ENCODE measurements around the gene SYT14.
"Not testable (repeated sequence)": the region's sequence is repeated elsewhere in the genome, so short reads cannot be mapped to it uniquely, and the experiment has no call there.

Gene SYT14

DNA sequence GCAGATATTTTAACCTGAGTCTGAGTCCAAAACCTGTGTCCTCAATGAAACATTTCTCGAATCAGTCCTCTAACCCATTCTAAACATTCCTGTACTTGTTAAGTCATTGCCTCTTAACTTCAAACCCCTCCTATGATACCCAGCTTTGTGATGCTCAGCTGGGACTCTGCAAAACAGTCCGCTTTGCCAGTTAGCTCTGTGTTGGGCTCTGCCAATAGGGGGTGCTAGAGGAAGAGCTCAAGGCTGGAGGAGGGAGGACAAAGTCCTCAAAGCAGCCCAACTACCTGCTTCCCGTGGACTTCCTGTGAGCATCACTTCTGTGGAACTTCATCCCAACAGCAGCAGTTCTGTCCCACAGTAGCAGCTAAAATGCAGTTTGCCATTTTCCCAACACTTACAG, 38.1 kb upstream of the SYT14 start:
- no peak overlapping the region for H3K4me3 ChIP-seq (ENCODE audit: low read length)
- 0 out of 2 replicates have a peak, but pooled peaks have one; percentile 25 for TF ChIP-seq CTCF (conservative IDR thresholded peaks at IDR 0.05; ENCODE audit: low read length)
- DNase-seq (ENCODE audit: low read depth): no peak

- no peak for TF ChIP-seq CTCF (conservative IDR thresholded peaks at IDR 0.05; ENCODE audit: low read length)
- DNase-seq (ENCODE audit: low read depth): peak; percentile 71
- H3K4me3 ChIP-seq (ENCODE audit: low read length): no peak overlapping the region
These were observed 37.3 kb upstream of the SYT14 start for GRCh38 chr1:209900734-209901133.

DNA sequence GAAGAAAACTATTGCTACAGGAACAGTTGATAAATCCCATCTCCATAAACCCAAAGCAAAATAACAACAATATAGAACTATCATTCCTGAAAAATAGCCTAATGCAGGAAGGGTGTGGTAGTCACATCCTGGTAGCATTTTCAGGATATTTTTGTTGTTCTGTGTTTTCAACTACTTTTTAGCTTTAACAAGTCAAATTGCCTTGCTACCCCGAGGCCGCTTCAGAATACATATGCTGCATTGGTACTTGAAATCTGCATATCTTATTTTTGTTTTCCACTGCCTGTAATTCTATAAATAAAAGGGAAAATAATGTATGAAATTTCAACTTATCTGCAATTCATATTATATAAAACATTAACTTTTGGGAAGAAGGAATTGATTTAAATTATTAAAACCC, 36.8 kb upstream of the SYT14 start:
- H3K4me3 ChIP-seq (ENCODE audit: low read length): no peak overlapping the region

DNA sequence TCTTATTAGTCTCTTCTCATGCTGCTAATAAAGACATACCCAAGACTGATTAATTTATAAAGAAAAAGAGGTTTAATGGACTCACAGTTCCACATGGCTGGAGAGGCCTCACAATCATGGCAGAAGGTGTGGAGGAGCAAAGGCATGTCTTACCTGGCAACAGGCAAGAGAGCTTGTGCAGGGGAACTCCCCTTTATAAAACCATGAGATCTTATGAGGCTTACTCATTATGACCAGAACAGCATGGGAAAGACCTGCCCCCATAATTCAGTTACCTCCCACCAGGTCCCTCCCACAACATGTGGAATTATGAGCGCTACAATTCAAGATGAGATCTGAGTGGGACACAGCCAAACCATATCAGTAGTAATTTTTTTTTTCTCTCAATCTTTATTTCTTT, 33.2 kb upstream of the SYT14 start:
- not testable (repeated sequence) for DNase-seq (ENCODE audit: low read depth); H3K4me3 ChIP-seq (ENCODE audit: low read length)

More for the DNA sequence above, 36.8 kb upstream of the SYT14 start:
- TF ChIP-seq CTCF (conservative IDR thresholded peaks at IDR 0.05; ENCODE audit: low read length): no peak
- DNase-seq (ENCODE audit: low read depth): no peak

DNA sequence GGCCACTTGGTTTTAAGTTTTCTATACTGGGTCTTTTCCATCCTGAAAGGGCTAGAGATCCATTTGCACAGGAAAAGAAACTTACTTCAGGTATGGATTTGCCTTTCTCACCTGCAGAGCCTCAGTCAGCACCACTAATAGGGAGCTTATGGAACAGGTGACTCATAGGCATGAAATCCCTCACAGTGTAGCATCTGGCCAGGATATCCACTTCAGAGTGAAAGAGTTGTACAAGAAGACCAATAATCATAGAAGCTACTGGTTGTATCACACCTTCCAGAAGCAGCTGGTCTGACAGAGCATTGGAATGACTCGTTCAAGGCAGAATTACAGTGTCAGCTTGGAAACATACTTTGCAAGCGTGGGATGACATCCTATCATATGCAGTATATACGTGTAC, 26.3 kb upstream of the SYT14 start:
- DNase-seq (ENCODE audit: low read depth): no peak
- no peak for TF ChIP-seq CTCF (conservative IDR thresholded peaks at IDR 0.05; ENCODE audit: low read length)
- no peak overlapping the region for H3K4me3 ChIP-seq (ENCODE audit: low read length)

DNA sequence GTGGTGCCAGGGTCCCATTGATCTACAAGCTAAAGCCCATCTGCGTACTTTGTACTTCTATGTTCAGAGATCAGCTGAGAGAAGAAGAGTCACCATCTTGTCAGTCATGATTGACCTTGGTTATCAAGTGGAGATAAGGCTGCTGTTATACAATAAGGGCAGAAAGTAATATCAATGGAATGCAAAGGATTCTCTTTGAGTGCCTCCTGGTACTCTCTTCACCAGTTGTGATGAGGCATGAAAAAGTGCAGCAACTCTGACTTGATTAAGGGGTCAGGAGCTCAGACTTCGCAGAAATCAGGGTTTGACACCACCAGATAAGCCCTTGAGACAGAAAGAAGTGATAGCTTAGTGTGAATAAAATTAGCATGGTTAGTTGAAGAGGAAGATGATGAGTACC, 25.7 kb upstream of the SYT14 start:
- no peak for DNase-seq (ENCODE audit: low read depth)
- no peak overlapping the region for H3K4me3 ChIP-seq (ENCODE audit: low read length)
- no peak for TF ChIP-seq CTCF (conservative IDR thresholded peaks at IDR 0.05; ENCODE audit: low read length)

- not testable (repeated sequence) for H3K4me3 ChIP-seq (ENCODE audit: low read length); DNase-seq (ENCODE audit: low read depth)
These were observed 18.4 kb upstream of the SYT14 start for GRCh38 chr1:209919637-209920036.

DNA sequence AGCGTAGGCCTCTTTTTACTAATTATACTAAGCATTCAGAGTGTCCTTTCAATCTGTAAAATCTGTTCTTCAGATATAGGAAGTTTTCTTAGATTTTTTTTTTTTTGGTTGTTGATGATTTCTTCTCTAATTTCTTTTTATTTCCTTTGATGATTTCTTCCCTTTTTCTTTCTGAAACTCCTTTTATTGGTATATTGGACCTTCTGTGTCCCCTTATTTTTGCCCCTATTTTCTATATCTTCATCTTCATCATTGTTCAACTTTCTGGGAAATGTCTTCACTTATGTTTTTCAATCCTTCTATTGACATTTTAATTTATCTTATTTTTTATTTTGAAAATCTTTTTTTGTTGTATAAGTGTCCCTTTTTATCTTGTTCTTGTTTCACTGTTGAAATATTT, 17.2 kb upstream of the SYT14 start:
- no peak for DNase-seq (ENCODE audit: low read depth)
- TF ChIP-seq CTCF (conservative IDR thresholded peaks at IDR 0.05; ENCODE audit: low read length): no peak
- H3K4me3 ChIP-seq (ENCODE audit: low read length): no peak overlapping the region
